Neural progenitor cell (in vitro differentiated cells): ENCODE data around the gene MCIDAS. TPM values are rescaled to one million over a fixed set of nuclear protein-coding genes. Genes with fewer than 3 reads are reported as not detected.

Source experiments
- DNase-seq: peaks from one replicate; pipeline ENCODE4 v3.0.0-alpha.2; 2016; ENCODE audit warnings: low spot score
- H2AFZ ChIP-seq: fragments of 200-600 bp; sonication (generic); replicated peaks from 2 replicates; pipeline ENCODE4 v1.6.1; 2016; ENCODE audit warnings: antibody characterized with exemption
- H3F3A ChIP-seq: fragments of 200-600 bp; sonication (generic); 2 replicates; pipeline ENCODE4 v1.6.1; 2016; ENCODE audit warnings: antibody characterized with exemption, low read depth
- H3K27ac ChIP-seq: fragments of 200-600 bp; sonication (generic); 2 replicates; pipeline ENCODE4 v1.5.1; 2016; ENCODE audit warnings: mild to moderate bottlenecking
- H3K27me3 ChIP-seq: fragments of 200-600 bp; sonication (generic); 2 replicates; pipeline ENCODE4 v1.6.1; 2016; ENCODE audit warnings: mild to moderate bottlenecking, moderate library complexity
- H3K36me3 ChIP-seq: fragments of 200-600 bp; sonication (generic); 2 replicates; pipeline ENCODE4 v1.5.1; 2016
- H3K4me1 ChIP-seq: fragments of 200-600 bp; sonication (generic); 2 replicates; pipeline ENCODE4 v1.6.1; 2016; ENCODE audit warnings: mixed run types
- H3K4me2 ChIP-seq: fragments of 200-600 bp; sonication (generic); 2 replicates; pipeline ENCODE4 v1.6.1; 2016
- H3K4me3 ChIP-seq: fragments of 200-600 bp; sonication (generic); 2 replicates; pipeline ENCODE4 v1.5.1; 2016
- H3K79me2 ChIP-seq: fragments of 200-600 bp; sonication (generic); 2 replicates; pipeline ENCODE4 v1.6.1; 2016; ENCODE audit warnings: low read depth
- H3K9ac ChIP-seq: fragments of 200-600 bp; sonication (generic); 2 replicates; pipeline ENCODE4 v1.6.1; 2016
- H3K9me3 ChIP-seq: fragments of 200-600 bp; sonication (generic); 2 replicates; pipeline ENCODE4 v1.5.1; 2016; ENCODE audit warnings: low read depth
- H4K20me1 ChIP-seq: fragments of 200-600 bp; sonication (generic); 2 replicates; pipeline ENCODE4 v1.6.1; 2016; ENCODE audit warnings: low read depth
- H3K27ac Mint-ChIP-seq: 3 replicates; pipeline ENCODE4 v1.8.0; 2021; ENCODE audit warnings: mixed read lengths
- H3K27me3 Mint-ChIP-seq: 2 replicates; pipeline ENCODE4 v1.8.0; 2022; ENCODE audit warnings: low read depth, mild to moderate bottlenecking, inconsistent platforms, moderate library complexity, mixed read lengths; ENCODE audit not compliant: insufficient read depth
- H3K36me3 Mint-ChIP-seq: 3 replicates; pipeline ENCODE4 v1.8.0; 2021; ENCODE audit warnings: mixed read lengths
- H3K4me1 Mint-ChIP-seq: 3 replicates; pipeline ENCODE4 v1.8.0; 2021; ENCODE audit warnings: mixed read lengths
- H3K4me3 Mint-ChIP-seq: 3 replicates; pipeline ENCODE4 v1.8.0; 2021; ENCODE audit warnings: mild to moderate bottlenecking, moderate library complexity, mixed read lengths
- H3K9me3 Mint-ChIP-seq: 3 replicates; pipeline ENCODE4 v1.8.0; 2020; ENCODE audit warnings: mixed read lengths
- CTCF ChIP-seq: fragments of 200-600 bp; sonication (generic); IDR thresholded peaks from 2 replicates; pipeline ENCODE4 v1.5.1; 2017; ENCODE audit warnings: antibody characterized with exemption, mild to moderate bottlenecking
- EZH2 ChIP-seq: fragments of 200-600 bp; sonication (generic); IDR thresholded peaks from 2 replicates; pipeline ENCODE4 v1.6.1; 2017; ENCODE audit warnings: antibody characterized with exemption, mild to moderate bottlenecking, moderate library complexity
- EZH2phosphoT487 ChIP-seq: fragments of 200-600 bp; sonication (generic); IDR thresholded peaks from 2 replicates; pipeline ENCODE4 v1.6.1; 2017; ENCODE audit warnings: antibody characterized with exemption
- total RNA-seq: library from RNA; depleted of rRNA; stranded (reverse); fragments of >200 nt; gene quantifications from 2 replicates; pipeline ENCODE4 v1.2.3, GENCODE V29; 2015; ENCODE audit warnings: low replicate concordance

The MCIDAS gene
- total RNA-seq, 1 donor from 2014 or later = not detected

- peak overlapping the region; percentile 62 for H3K4me3 Mint-ChIP-seq
- no peak overlapping the region for H3K4me2 ChIP-seq
- H3K36me3 ChIP-seq = no peaks in the 10 kb centered on the region
- H4K20me1 ChIP-seq = peaks cover 68% of the 10 kb centered on the region
- H3K27me3 Mint-ChIP-seq = peaks cover 71% of the 10 kb centered on the region
- H3K27ac Mint-ChIP-seq = no peak overlapping the region
- H3K27ac ChIP-seq = no peak overlapping the region
- no peaks in the 10 kb centered on the region for H3K9me3 ChIP-seq
- no peaks in the 10 kb centered on the region for H3K79me2 ChIP-seq
- H3K4me1 Mint-ChIP-seq = peaks cover 41% of the 10 kb centered on the region
- H3K36me3 Mint-ChIP-seq = no peaks in the 10 kb centered on the region
- H2AFZ ChIP-seq = no peak overlapping the region
- no peak overlapping the region for H3K4me3 ChIP-seq
- no peak for DNase-seq
- H3K9me3 Mint-ChIP-seq = no peaks in the 10 kb centered on the region
- TF ChIP-seq EZH2phosphoT487 (no peak), EZH2 (no peak), CTCF (no peak)
- peaks cover 25% of the 10 kb centered on the region for H3K4me1 ChIP-seq
- peaks cover 100% of the 10 kb centered on the region for H3K27me3 ChIP-seq
- peaks cover 42% of the 10 kb centered on the region for H3F3A ChIP-seq
- H3K9ac ChIP-seq = no peak overlapping the region
Observed at GRCh38 chr5:55230086-55230629, 3.0 kb upstream of the MCIDAS start.

GRCh38 chr5:55227664-55228430 lies 732 bp upstream of the MCIDAS start:
- H3K4me2 ChIP-seq = peak overlapping the region; percentile 92
- no peaks in the 10 kb centered on the region for H3K36me3 ChIP-seq
- H3K9me3 ChIP-seq = no peaks in the 10 kb centered on the region
- peaks cover 23% of the 10 kb centered on the region for H3K4me1 ChIP-seq
- H3K4me1 Mint-ChIP-seq = peaks cover 35% of the 10 kb centered on the region
- H3K36me3 Mint-ChIP-seq = no peaks in the 10 kb centered on the region
- H3K9me3 Mint-ChIP-seq = no peaks in the 10 kb centered on the region
- peaks cover 100% of the 10 kb centered on the region for H3K27me3 ChIP-seq
- H3K27ac ChIP-seq = no peak overlapping the region
- peaks cover 86% of the 10 kb centered on the region for H3K27me3 Mint-ChIP-seq
- H3K9ac ChIP-seq = no peak overlapping the region
- peaks cover 84% of the 10 kb centered on the region for H4K20me1 ChIP-seq
- H3F3A ChIP-seq = peaks cover 26% of the 10 kb centered on the region
- TF ChIP-seq CTCF (no peak), EZH2phosphoT487 (peak; percentile 80), EZH2 (peak; percentile 82)
- DNase-seq = no peak
- H2AFZ ChIP-seq = peak overlapping the region; percentile 80
- H3K4me3 ChIP-seq = peak overlapping the region; percentile 49
- no peaks in the 10 kb centered on the region for H3K79me2 ChIP-seq
- no peak overlapping the region for H3K27ac Mint-ChIP-seq
- H3K4me3 Mint-ChIP-seq = peak overlapping the region; percentile 84

- Histone ChIP-seq H3K36me3 (no peaks in the 10 kb centered on the region), H3F3A (peaks cover 15% of the 10 kb centered on the region), H2AFZ (peak overlapping the region; percentile 80), H3K79me2 (no peaks in the 10 kb centered on the region), H3K9ac (no peak overlapping the region), H3K9me3 (no peaks in the 10 kb centered on the region), H3K27ac (no peak overlapping the region), H3K4me2 (peak overlapping the region; percentile 92), H3K27me3 (peaks cover 100% of the 10 kb centered on the region), H3K4me1 (peaks cover 10% of the 10 kb centered on the region), H4K20me1 (peaks cover 88% of the 10 kb centered on the region), H3K4me3 (peak overlapping the region; percentile 49)
- Mint-ChIP-seq H3K36me3 (no peaks in the 10 kb centered on the region), H3K4me3 (peak overlapping the region; percentile 79), H3K4me1 (peaks cover 29% of the 10 kb centered on the region), H3K9me3 (peaks cover 6% of the 10 kb centered on the region), H3K27ac (no peak overlapping the region), H3K27me3 (peaks cover 87% of the 10 kb centered on the region)
- peak; percentile 91 for DNase-seq
- TF ChIP-seq EZH2 (no peak), CTCF (peak; percentile 87)
Observed at GRCh38 chr5:55226027-55226933, 835 bp downstream of the MCIDAS start.
